GM03348 (cell line): ENCODE measurements around the gene NPAS3.

Experiments used
- DNase-seq: peaks from one replicate; pipeline ENCODE4 v3.0.0; 2012; ENCODE audit warnings: low spot score

NPAS3 gene

GRCh38 chr14:33643426-33644181 lies 704.9 kb downstream of the NPAS3 start:
- no peak for DNase-seq

GRCh38 chr14:33646692-33647260 lies 708.1 kb downstream of the NPAS3 start:
- peak; percentile 8 for DNase-seq

- DNase-seq: peak; percentile 87
These were observed 708.7 kb downstream of the NPAS3 start for GRCh38 chr14:33647385-33647786.

GRCh38 chr14:33650430-33650829 lies 711.8 kb downstream of the NPAS3 start:
- no peak for DNase-seq

GRCh38 chr14:33652566-33653307 lies 714.1 kb downstream of the NPAS3 start:
- DNase-seq: no peak

GRCh38 chr14:33653308-33653695 lies 714.6 kb downstream of the NPAS3 start:
- no peak for DNase-seq

- no peak for DNase-seq
These were observed 716.7 kb downstream of the NPAS3 start for GRCh38 chr14:33655421-33655820.

- DNase-seq: peak; percentile 52
These were observed 718.8 kb downstream of the NPAS3 start for GRCh38 chr14:33657476-33657875.

DNA sequence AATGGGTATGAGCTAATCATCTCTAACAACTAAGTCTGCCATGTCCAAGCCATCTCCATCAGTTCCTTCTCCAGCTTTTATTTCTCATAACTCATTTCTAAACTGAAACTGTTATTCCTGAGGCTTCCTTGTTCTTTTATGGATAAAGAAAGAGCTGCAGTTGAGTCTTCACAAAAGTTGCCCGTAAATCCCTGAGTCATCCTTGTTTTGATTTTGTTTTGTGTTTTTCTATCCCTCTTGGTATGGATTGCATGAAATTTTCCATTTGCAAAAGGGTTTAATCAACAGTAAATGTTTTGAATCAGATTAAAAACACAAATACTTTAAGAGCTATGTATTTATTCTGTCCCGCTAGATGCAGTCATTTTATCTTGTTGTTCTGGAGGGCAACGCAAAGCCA lies 721.6 kb downstream of the NPAS3 start:
- no peak for DNase-seq

DNA sequence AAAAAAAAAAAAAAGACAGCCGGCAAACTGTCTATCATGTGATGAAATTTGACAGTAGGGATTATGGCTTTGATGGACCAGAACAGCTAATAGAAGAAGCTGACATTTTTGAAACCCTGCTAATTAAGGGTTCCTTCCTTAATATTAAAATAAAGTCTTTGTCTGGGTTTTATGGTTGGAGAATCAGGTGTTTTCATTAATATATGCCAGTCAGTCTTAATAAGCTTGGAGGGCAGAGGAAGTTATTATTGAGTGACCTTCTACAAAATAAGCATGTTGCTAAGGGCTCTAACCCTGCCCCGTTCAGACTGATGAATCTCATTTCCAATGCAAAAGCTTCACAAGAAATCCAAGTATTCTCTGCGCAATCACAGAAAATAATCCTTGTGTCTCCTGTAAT lies 722.4 kb downstream of the NPAS3 start:
- no peak for DNase-seq

GRCh38 chr14:33668066-33668465 lies 729.4 kb downstream of the NPAS3 start:
- no peak for DNase-seq

GRCh38 chr14:33669111-33669510 lies 730.4 kb downstream of the NPAS3 start:
- no peak for DNase-seq

GRCh38 chr14:33670235-33670634 lies 731.6 kb downstream of the NPAS3 start:
- no peak for DNase-seq

- DNase-seq: no peak
These were observed 732.9 kb downstream of the NPAS3 start for GRCh38 chr14:33671556-33671955.

GRCh38 chr14:33674927-33675326 lies 736.2 kb downstream of the NPAS3 start:
- no peak for DNase-seq

DNA sequence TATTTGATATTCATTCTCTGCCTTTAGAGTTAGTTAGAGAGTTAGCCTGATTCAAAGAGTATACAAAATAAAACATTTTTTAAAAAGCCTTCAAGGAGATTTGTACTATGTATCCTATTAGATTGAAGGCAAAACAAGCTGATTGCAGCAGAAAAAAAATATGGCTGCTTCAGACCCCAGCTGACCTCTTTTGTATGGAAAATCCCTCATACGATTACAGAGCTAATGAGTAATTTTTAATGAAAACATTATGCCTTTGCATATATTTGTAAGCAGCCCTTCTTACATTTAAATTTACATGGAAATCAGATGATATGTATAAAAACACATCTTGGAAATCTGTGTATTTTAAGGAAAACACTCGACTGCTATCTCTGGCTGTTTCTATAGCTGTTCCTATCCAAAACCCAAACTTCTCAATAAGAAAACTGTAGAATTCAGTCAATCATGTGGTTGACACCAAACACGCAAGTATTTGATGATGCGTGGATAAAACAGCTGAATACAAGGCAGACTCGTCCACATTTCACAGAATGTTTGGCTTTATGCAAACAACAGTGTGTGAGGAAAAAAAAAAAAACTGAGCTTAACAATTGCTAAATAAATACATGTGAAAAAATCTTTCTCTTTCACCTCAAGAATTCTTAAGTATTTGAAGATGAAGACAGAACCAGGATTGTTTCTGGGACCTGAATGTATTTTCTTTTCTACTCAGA lies 736.9 kb downstream of the NPAS3 start:
- peak; percentile 8 for DNase-seq

- peak; percentile 22 for DNase-seq
These were observed 737.5 kb downstream of the NPAS3 start for GRCh38 chr14:33676135-33676566.

- no peak for DNase-seq
These were observed 738.2 kb downstream of the NPAS3 start for GRCh38 chr14:33676891-33677290.

- no peak for DNase-seq
These were observed 739.3 kb downstream of the NPAS3 start for GRCh38 chr14:33678005-33678404.

DNA sequence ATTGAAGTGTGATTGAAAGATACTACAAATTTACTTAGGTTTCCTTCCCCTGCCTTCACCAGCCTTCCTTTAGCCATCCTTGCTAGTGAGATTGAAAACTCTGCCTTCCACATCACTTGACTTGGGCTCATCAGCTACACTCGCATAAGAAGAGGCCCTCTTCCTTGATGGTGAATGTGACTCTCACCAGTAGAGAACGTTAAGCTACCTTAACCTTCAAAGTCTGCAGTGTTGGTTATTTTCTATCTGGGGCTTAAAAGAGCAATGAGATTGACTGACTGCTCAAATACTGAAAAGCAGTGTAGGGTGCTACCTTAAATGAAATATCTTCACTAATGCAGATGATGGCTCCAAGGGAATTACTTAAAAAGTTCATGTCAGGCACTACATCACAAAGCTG lies 740.3 kb downstream of the NPAS3 start:
- DNase-seq: no peak

GRCh38 chr14:33679461-33680225 lies 741.0 kb downstream of the NPAS3 start:
- peak; percentile 67 for DNase-seq

DNA sequence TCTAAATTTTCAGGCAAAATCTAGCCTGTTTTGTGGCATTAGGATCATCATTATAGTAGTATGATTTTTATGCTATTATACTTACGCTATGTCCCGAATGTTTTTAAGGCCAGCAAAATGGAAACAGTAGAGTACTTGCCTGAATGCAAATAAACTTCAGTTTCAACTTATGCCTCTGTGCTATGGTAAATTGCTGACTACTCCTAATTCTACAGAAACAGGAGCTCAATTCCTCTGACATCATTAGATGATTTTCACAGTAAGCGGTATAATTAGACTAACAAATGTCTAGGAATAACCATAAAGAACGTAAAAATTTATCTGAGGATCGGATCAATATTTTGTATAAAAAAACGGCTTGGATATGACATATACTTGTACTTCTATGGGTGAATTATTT lies 742.2 kb downstream of the NPAS3 start:
- no peak for DNase-seq
